ENCODE data around the gene CTNNA2.

GRCh38 chr2:79798776-79799175 lies 285.9 kb downstream of the CTNNA2 start:
- TF ChIP-seq TCF12 (IDR thresholded peaks at IDR 0.05) (no peak), CTCF (IDR thresholded peaks at IDR 0.05) (no peak), REST (IDR thresholded peaks at IDR 0.05; ENCODE audit: low read depth, low read length) (no peak), ZBTB33 (IDR thresholded peaks at IDR 0.05; ENCODE audit: borderline replicate concordance, low read depth) (no peak), FOXM1 (IDR thresholded peaks at IDR 0.05; ENCODE audit: low read depth) (no peak), YY1 (IDR thresholded peaks at IDR 0.05; ENCODE audit: low read depth) (no peak), TAF1 (IDR thresholded peaks at IDR 0.05; ENCODE audit: borderline replicate concordance, low read depth, low read length) (no peak), SMC3 (IDR thresholded peaks at IDR 0.05; ENCODE audit: low read depth, low read length) (no peak), EP300 (IDR thresholded peaks at IDR 0.05; ENCODE audit: borderline replicate concordance in 1 of 2, low read depth in 1 of 2, low read length in 1 of 2) (no peak), EZH2phosphoT487 (IDR thresholded peaks at IDR 0.05; ENCODE audit: borderline replicate concordance, low read depth) (no peak), USF1 (IDR thresholded peaks at IDR 0.05; ENCODE audit: borderline replicate concordance, low read depth) (no peak), PBX3 (IDR thresholded peaks at IDR 0.05) (no peak)

All from SK-N-SH (cell line).